GM12865 (cell line): ENCODE data around the gene MSH3.

Experiments
- DNase-seq: peaks from one replicate; pipeline ENCODE4 v3.0.0; 2010; ENCODE audit warnings: low read depth
- H3K4me3 ChIP-seq: 2 replicates; pipeline ENCODE4 v1.5.1; 2011; ENCODE audit warnings: mild to moderate bottlenecking, low read depth, low read length, control low read depth
- CTCF ChIP-seq: IDR thresholded peaks from 2 replicates; pipeline ENCODE4 v1.5.1; 2011; ENCODE audit warnings: low read length, control low read depth, low read depth, inconsistent platforms; ENCODE audit not compliant: insufficient read depth; ENCODE audit errors: missing control alignments

MSH3 gene

GRCh38 chr5:80631278-80632259 lies 22.9 kb upstream of the MSH3 start:
- H3K4me3 ChIP-seq = no peak overlapping the region
- no peak for TF ChIP-seq CTCF
- no peak for DNase-seq

GRCh38 chr5:80632700-80633099 lies 21.8 kb upstream of the MSH3 start:
- no peak overlapping the region for H3K4me3 ChIP-seq
- no peak for TF ChIP-seq CTCF
- no peak for DNase-seq

- H3K4me3 ChIP-seq = no peak overlapping the region
- DNase-seq = no peak
- TF ChIP-seq CTCF = no peak
Measured at GRCh38 chr5:80634193-80634592, 20.3 kb upstream of the MSH3 start.

GRCh38 chr5:80641353-80641752 lies 13.1 kb upstream of the MSH3 start:
- no peak for TF ChIP-seq CTCF
- no peak for DNase-seq
- H3K4me3 ChIP-seq = no peak overlapping the region

- DNase-seq = no peak
- no peak for TF ChIP-seq CTCF
- no peak overlapping the region for H3K4me3 ChIP-seq
Measured at GRCh38 chr5:80644900-80645299, 9.6 kb upstream of the MSH3 start.

GRCh38 chr5:80646926-80647325 lies 7.5 kb upstream of the MSH3 start:
- TF ChIP-seq CTCF = no peak
- H3K4me3 ChIP-seq = no peak overlapping the region
- no peak for DNase-seq
